Loucy (cell line): Measurements from ENCODE around the gene ZFYVE28.

Experiments used
- H2AFZ ChIP-seq: fragments of 200-600 bp; sonication (generic); 2 replicates; pipeline ENCODE4 v1.6.0; 2016; ENCODE audit warnings: antibody characterized with exemption, mild to moderate bottlenecking, low read length, moderate library complexity
- H3F3A ChIP-seq: fragments of 200-600 bp; 2 replicates; pipeline ENCODE4 v1.6.0; 2016; ENCODE audit warnings: antibody characterized with exemption, low read depth, mild to moderate bottlenecking
- H3K27me3 ChIP-seq: fragments of 200-600 bp; sonication (generic); 2 replicates; pipeline ENCODE4 v1.6.1; 2014; ENCODE audit warnings: low read length, mild to moderate bottlenecking; ENCODE audit not compliant: insufficient read depth, poor library complexity, severe bottlenecking
- H3K36me3 ChIP-seq: fragments of 200-600 bp; sonication (generic); 2 replicates; pipeline ENCODE4 v1.6.1; 2016; ENCODE audit warnings: low read length; ENCODE audit not compliant: insufficient read depth
- H3K4me1 ChIP-seq: fragments of 200-600 bp; sonication (generic); 2 replicates; pipeline ENCODE4 v1.5.1; 2014; ENCODE audit warnings: low read length, mild to moderate bottlenecking; ENCODE audit not compliant: insufficient read depth, poor library complexity, severe bottlenecking
- H3K4me2 ChIP-seq: fragments of 200-600 bp; sonication (generic); 2 replicates; pipeline ENCODE4 v1.6.0; 2014; ENCODE audit warnings: antibody characterized with exemption, low read length, low read depth, mild to moderate bottlenecking; ENCODE audit not compliant: poor library complexity, severe bottlenecking
- H3K4me3 ChIP-seq: fragments of 200-600 bp; sonication (generic); 2 replicates; pipeline ENCODE4 v1.5.1; 2014; ENCODE audit warnings: low read length, mild to moderate bottlenecking, mixed read lengths; ENCODE audit not compliant: poor library complexity, severe bottlenecking
- H3K79me2 ChIP-seq: fragments of 200-600 bp; sonication (generic); 2 replicates; pipeline ENCODE4 v1.6.1; 2014; ENCODE audit warnings: low read length; ENCODE audit not compliant: insufficient read depth
- H3K9ac ChIP-seq: fragments of 200-600 bp; sonication (generic); 2 replicates; pipeline ENCODE4 v1.6.0; 2014; ENCODE audit warnings: mild to moderate bottlenecking, low read depth, low read length, moderate library complexity; ENCODE audit not compliant: poor library complexity, severe bottlenecking
- H3K9me2 ChIP-seq: fragments of 200-600 bp; sonication (generic); replicated peaks from 2 replicates; pipeline ENCODE4 v1.6.1; 2016; ENCODE audit warnings: low read depth, low read length, mixed read lengths
- H3K9me3 ChIP-seq: fragments of 200-600 bp; sonication (generic); 2 replicates; pipeline ENCODE4 v1.6.1; 2014; ENCODE audit warnings: mild to moderate bottlenecking, antibody characterized with exemption, low read length, low read depth; ENCODE audit not compliant: insufficient read depth
- H4K20me1 ChIP-seq: fragments of 200-600 bp; sonication (generic); 2 replicates; pipeline ENCODE4 v1.6.0; 2014; ENCODE audit warnings: antibody characterized with exemption, low read length, mild to moderate bottlenecking; ENCODE audit not compliant: insufficient read depth, poor library complexity, severe bottlenecking
- EZH2phosphoT487 ChIP-seq: fragments of 200-600 bp; IDR thresholded peaks from 2 replicates; pipeline ENCODE4 v1.6.1; 2018; ENCODE audit warnings: antibody characterized with exemption, mild to moderate bottlenecking, moderate library complexity, borderline replicate concordance
- TF ChIP-seq, protein P1 (sequence below): fragments of 200-600 bp; sonication (generic); conservative IDR thresholded peaks from 2 replicates; pipeline ENCODE4 v1.5.1; 2014; ENCODE audit warnings: mild to moderate bottlenecking, antibody characterized with exemption, low read length

ZFYVE28 gene

GRCh38 chr4:2366252-2367192 lies 51.9 kb downstream of the ZFYVE28 start:
- Histone ChIP-seq H3K36me3 (no peaks in the 10 kb centered on the region), H3K9me2 (no peaks in the 10 kb centered on the region), H4K20me1 (no peaks in the 10 kb centered on the region), H3K4me1 (no peaks in the 10 kb centered on the region), H3K79me2 (no peaks in the 10 kb centered on the region), H3K9ac (no peak overlapping the region), H3K4me2 (no peak overlapping the region), H3K9me3 (peaks cover 4% of the 10 kb centered on the region; the same call in 1 of the 2 replicates), H3K4me3 (no peak overlapping the region), H3F3A (no peaks in the 10 kb centered on the region), H2AFZ (no peak overlapping the region), H3K27me3 (no peaks in the 10 kb centered on the region)
- TF ChIP-seq EZH2phosphoT487 = no peak
- TF ChIP-seq, protein P1, sequence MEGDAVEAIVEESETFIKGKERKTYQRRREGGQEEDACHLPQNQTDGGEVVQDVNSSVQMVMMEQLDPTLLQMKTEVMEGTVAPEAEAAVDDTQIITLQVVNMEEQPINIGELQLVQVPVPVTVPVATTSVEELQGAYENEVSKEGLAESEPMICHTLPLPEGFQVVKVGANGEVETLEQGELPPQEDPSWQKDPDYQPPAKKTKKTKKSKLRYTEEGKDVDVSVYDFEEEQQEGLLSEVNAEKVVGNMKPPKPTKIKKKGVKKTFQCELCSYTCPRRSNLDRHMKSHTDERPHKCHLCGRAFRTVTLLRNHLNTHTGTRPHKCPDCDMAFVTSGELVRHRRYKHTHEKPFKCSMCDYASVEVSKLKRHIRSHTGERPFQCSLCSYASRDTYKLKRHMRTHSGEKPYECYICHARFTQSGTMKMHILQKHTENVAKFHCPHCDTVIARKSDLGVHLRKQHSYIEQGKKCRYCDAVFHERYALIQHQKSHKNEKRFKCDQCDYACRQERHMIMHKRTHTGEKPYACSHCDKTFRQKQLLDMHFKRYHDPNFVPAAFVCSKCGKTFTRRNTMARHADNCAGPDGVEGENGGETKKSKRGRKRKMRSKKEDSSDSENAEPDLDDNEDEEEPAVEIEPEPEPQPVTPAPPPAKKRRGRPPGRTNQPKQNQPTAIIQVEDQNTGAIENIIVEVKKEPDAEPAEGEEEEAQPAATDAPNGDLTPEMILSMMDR = no peak

- no peak for TF ChIP-seq EZH2phosphoT487
- TF ChIP-seq, protein P1 = no peak
- Histone ChIP-seq H3K4me3 (no peak overlapping the region), H3K79me2 (no peaks in the 10 kb centered on the region)
Observed at GRCh38 chr4:2365913-2366210, 52.6 kb downstream of the ZFYVE28 start.

GRCh38 chr4:2365054-2365912 lies 53.2 kb downstream of the ZFYVE28 start:
- peaks cover 4% of the 10 kb centered on the region; the same call in 1 of the 2 replicates for H3K9me3 ChIP-seq
- no peak overlapping the region for H3K4me2 ChIP-seq
- no peaks in the 10 kb centered on the region for H3K9me2 ChIP-seq
- no peaks in the 10 kb centered on the region for H4K20me1 ChIP-seq
- no peak overlapping the region for H3K9ac ChIP-seq
- no peaks in the 10 kb centered on the region for H3K36me3 ChIP-seq
- no peaks in the 10 kb centered on the region for H3K27me3 ChIP-seq
- no peaks in the 10 kb centered on the region for H3K4me1 ChIP-seq
- no peak overlapping the region for H2AFZ ChIP-seq
- no peaks in the 10 kb centered on the region for H3F3A ChIP-seq
- H3K4me3 ChIP-seq = no peak overlapping the region
- H3K79me2 ChIP-seq = no peaks in the 10 kb centered on the region
- TF ChIP-seq, protein P1 = no peak
- no peak for TF ChIP-seq EZH2phosphoT487

More at GRCh38 chr4:2365913-2366210, 52.6 kb downstream of the ZFYVE28 start:
- H3K4me2 ChIP-seq = no peak overlapping the region
- no peak overlapping the region for H3K9ac ChIP-seq
- H3K9me3 ChIP-seq = peaks cover 4% of the 10 kb centered on the region; the same call in 1 of the 2 replicates
- H2AFZ ChIP-seq = no peak overlapping the region
- no peaks in the 10 kb centered on the region for H3K9me2 ChIP-seq
- H3K4me1 ChIP-seq = no peaks in the 10 kb centered on the region
- no peaks in the 10 kb centered on the region for H4K20me1 ChIP-seq
- no peaks in the 10 kb centered on the region for H3F3A ChIP-seq
- H3K27me3 ChIP-seq = no peaks in the 10 kb centered on the region
- no peaks in the 10 kb centered on the region for H3K36me3 ChIP-seq
